HepG2 (cell line): ENCODE data around the gene AGRN. TPM values are rescaled to one million over a fixed set of nuclear protein-coding genes. Genes with fewer than 3 reads are reported as not detected.
A peak's percentile ranks its signal among the peaks of the same experiment; 100 is the strongest.

ENCODE experiments used
- ATAC-seq: fragments of 200-7000 bp; cut with Tn5 transposase; 3 replicates; pipeline ENCODE4 v1.9.1; 2020; ENCODE audit warnings: mild to moderate bottlenecking, moderate library complexity
- BruUV-seq: library from RNA; stranded (reverse); fragments of 400-500 nt; replicated peaks from 2 replicates; lab custom pipeline; 2021; lab: Mats Ljungman, UMichigan
- CTCF ChIA-PET: fragments of 300-600 bp; formaldehyde crosslinking; extraction: SDS; loops from one replicate; lab custom pipeline; 2021; ENCODE audit warnings: low total read pairs, inconsistent platforms, low intra/inter-chr PET ratio; lab: Yijun Ruan, JAX
- POLR2A ChIA-PET: fragments of 350-600 bp; sonication (Branson Sonifier 250); formaldehyde crosslinking; loops from one replicate; lab custom pipeline; 2020; ENCODE audit warnings: antibody characterized with exemption, inconsistent platforms; lab: Yijun Ruan, JAX
- DNase-seq: peaks from one replicate; pipeline ENCODE4 v3.0.0-alpha.2; 2015; ENCODE audit warnings: low spot score
- FAIRE-seq: peaks from 3 replicates; lab custom pipeline; 2011; peaks lifted over from hg19 to GRCh38; lab: Jason Lieb, UNC
- H2AFZ ChIP-seq: one replicate; pipeline ENCODE4 v1.6.1; 2011; ENCODE audit warnings: low read length, inconsistent platforms
- H3K27ac ChIP-seq: fragments of 300-600 bp; 3 replicates; pipeline ENCODE4 v1.8.0; 2011; ENCODE audit warnings: mixed run types, mild to moderate bottlenecking, mixed read lengths, low read length, inconsistent platforms; ENCODE audit not compliant: insufficient read depth; ENCODE audit errors: extremely low read length
- H3K27me3 ChIP-seq, 2 experiments: fragments of 200-600 bp in 1 of 2; 2 replicates in 1 of 2; 3 replicates in 1 of 2; pipeline versions ENCODE4 v1.6.0 to v1.8.0; 2011; ENCODE audit warnings: low read length in 2 of 2, mild to moderate bottlenecking in 2 of 2, moderate library complexity in 2 of 2, inconsistent platforms in 1 of 2; ENCODE audit not compliant: insufficient read depth in 2 of 2, control insufficient read depth in 1 of 2
- H3K36me3 ChIP-seq, 2 experiments: fragments of 200-600 bp in 1 of 2; replicated peaks in 1 of 2; 2 replicates in 1 of 2; 3 replicates in 1 of 2; pipeline versions ENCODE4 v1.5.1 to v1.8.0; 2011; ENCODE audit warnings: low read length in 2 of 2, inconsistent platforms in 1 of 2; ENCODE audit not compliant: insufficient read depth in 2 of 2, control insufficient read depth in 1 of 2
- H3K4me1 ChIP-seq: 2 replicates; pipeline ENCODE4 v1.5.1; 2012; ENCODE audit warnings: low read length, inconsistent platforms; ENCODE audit not compliant: insufficient read depth
- H3K4me2 ChIP-seq: 2 replicates; pipeline ENCODE4 v1.6.0; 2011; ENCODE audit warnings: low read depth, low read length, inconsistent platforms
- H3K4me3 ChIP-seq, 3 experiments: fragments of 200-600 bp in 1 of 3; sonication (generic), shearing (Covaris generic) in 1 of 3; replicated peaks in 1 of 3; 2 replicates each; pipeline ENCODE4 v1.5.1; 2011 to 2016; ENCODE audit warnings: low read length in 3 of 3, inconsistent platforms in 2 of 3, low read depth in 2 of 3, mild to moderate bottlenecking in 2 of 3, control low read depth in 1 of 3, mixed read lengths in 1 of 3; ENCODE audit not compliant: insufficient read depth in 1 of 3
- H3K79me2 ChIP-seq: one replicate; pipeline ENCODE4 v1.6.1; 2011; ENCODE audit warnings: low read length, inconsistent platforms; ENCODE audit not compliant: insufficient read depth
- H3K9ac ChIP-seq: 2 replicates; pipeline ENCODE4 v1.6.0; 2011; ENCODE audit warnings: mild to moderate bottlenecking, low read depth, low read length, inconsistent platforms; ENCODE audit not compliant: insufficient read depth
- H3K9me3 ChIP-seq: 2 replicates; pipeline ENCODE4 v1.5.1; 2012; ENCODE audit warnings: mild to moderate bottlenecking, low read length
- H4K20me1 ChIP-seq: 2 replicates; pipeline ENCODE4 v1.6.0; 2011; ENCODE audit warnings: inconsistent platforms, mild to moderate bottlenecking, low read length, moderate library complexity; ENCODE audit not compliant: insufficient read depth
- AGO2 ChIP-seq: fragments of 200-400 bp; formaldehyde crosslinking; optimal IDR thresholded peaks from 2 replicates; pipeline ENCODE3; 2017; ENCODE audit warnings: mild to moderate bottlenecking, low read depth, low read length, moderate library complexity
- ATM ChIP-seq: fragments of 450-650 bp; IDR thresholded peaks from 2 replicates; pipeline ENCODE4 v1.7.1; 2017; ENCODE audit warnings: mild to moderate bottlenecking, borderline replicate concordance
- BRD4 ChIP-seq: sonication (generic); formaldehyde crosslinking; IDR thresholded peaks from 2 replicates; pipeline ENCODE4 v1.4.0; 2020; ENCODE audit warnings: missing genetic modification reagents
- EEA1 ChIP-seq: sonication (generic); formaldehyde crosslinking; IDR thresholded peaks from 2 replicates; pipeline ENCODE4 v1.5.1; 2020; ENCODE audit warnings: mild to moderate bottlenecking, missing genetic modification reagents, borderline replicate concordance
- PAF1 ChIP-seq: IDR thresholded peaks from 2 replicates; pipeline ENCODE4 v1.6.1; 2016; ENCODE audit warnings: missing genetic modification reagents, missing compliant biosample characterization
- ZNF326 ChIP-seq: sonication (generic); formaldehyde crosslinking; IDR thresholded peaks from 2 replicates; pipeline ENCODE4 v1.4.0; 2020; ENCODE audit warnings: missing genetic modification reagents, borderline replicate concordance
- ZNF691 ChIP-seq: sonication (generic); formaldehyde crosslinking; IDR thresholded peaks from 2 replicates; pipeline ENCODE4 v1.4.0; 2020; ENCODE audit warnings: missing genetic modification reagents, low read depth, mild to moderate bottlenecking, borderline replicate concordance
- ZSCAN25 ChIP-seq: sonication (generic); formaldehyde crosslinking; IDR thresholded peaks from 2 replicates; pipeline ENCODE4 v1.8.0; 2022; ENCODE audit warnings: mild to moderate bottlenecking, missing genetic modification reagents
- WGBS: methylation state at CpG from one replicate; pipeline ENCODE4 v1.1.6; 2017; ENCODE audit warnings: low lambda C conversion rate; 5-methylcytosine and 5-hydroxymethylcytosine counted together
- in situ Hi-C: cut with HindIII; loops from 2 replicates; pipeline ENCODE4 v1.10.0; 2017; ENCODE audit warnings: low pct_unique_long_range_greater_than_20kb; ENCODE audit not compliant: extremely low pct_ligation_motif_present
- intact Hi-C: fragments of 100-400 bp; cut with micrococcal nuclease; formaldehyde crosslinking; loops from one replicate; pipeline ENCODE4 v1.10.0; 2022; ENCODE audit not compliant: unreplicated experiment
- polyA plus RNA-seq, 8 experiments: library from polyadenylated mRNA; depleted of rRNA in 3 of 8; stranded (reverse) in 7 of 8; unstranded in 1 of 8; fragments of >200 nt; fragmentation: Illumina TruSeq in 4 of 8; extraction: Trizol in 4 of 8; gene quantifications; 2 replicates each; pipeline versions ENCODE4 v1.2.1 to v1.2.3, GENCODE V29; 2011 to 2016; ENCODE audit warnings: low read depth in 4 of 8, missing spikeins in 1 of 8, mixed read lengths in 1 of 8; ENCODE audit not compliant: insufficient read depth in 1 of 8
- total RNA-seq, 5 experiments: library from RNA; depleted of rRNA; stranded (reverse); fragments of >200 nt; fragmentation: Illumina TruSeq; extraction: Trizol; gene quantifications; 2 replicates each; pipeline ENCODE4 v1.2.3, GENCODE V29; 2016; ENCODE audit warnings: low read depth in 1 of 5
- TF ChIP-seq, protein P1 (sequence below), 2 experiments: sonication (generic) in 1 of 2; formaldehyde crosslinking in 1 of 2; IDR thresholded peaks; 2 replicates each; pipeline versions ENCODE4 v1.6.1 to v1.9.0; 2014 to 2022; ENCODE audit warnings: antibody characterized with exemption in 1 of 2, borderline replicate concordance in 1 of 2, inconsistent platforms in 1 of 2, low read depth in 1 of 2, missing genetic modification reagents in 1 of 2

The AGRN gene
- total and polyA plus RNA-seq, 2 of the 13 experiments (the other 11 are each of a cell fraction or from before 2014, with no cell fraction given), result 29.8 to 65.2 TPM

- Histone ChIP-seq H3K4me1 (peaks cover 52% of the 10 kb centered on the region), H3K27me3 (no peaks in the 10 kb centered on the region), H3K9ac (no peak overlapping the region), H3K36me3 (no peaks in the 10 kb centered on the region), H3K4me3 (no peak overlapping the region; a peak in 1 of 6 replicates), H3K27ac (no peak overlapping the region), H2AFZ (no peak overlapping the region), H4K20me1 (no peaks in the 10 kb centered on the region), H3K9me3 (no peaks in the 10 kb centered on the region), H3K79me2 (no peaks in the 10 kb centered on the region), H3K4me2 (no peak overlapping the region)
- ChIA-PET CTCF (no interaction called here), POLR2A (no interaction called here)
- no peak for ATAC-seq
- FAIRE-seq, result no peak
- WGBS, result 84% methylated on average over 14 of the region's 18 CpGs
- no TSS peak for BruUV-seq
- intact Hi-C loops (no loop called here), in situ Hi-C loops (no loop called here)
- DNase-seq, result no peak
- TF ChIP-seq AGO2 (peak; percentile 30), ZNF691 (no peak)
These were observed 41.9 kb downstream of the AGRN start for GRCh38 chr1:1061682-1062345.

- H3K36me3 ChIP-seq, result no peaks in the 10 kb centered on the region
- intact Hi-C loops (no loop called here), in situ Hi-C loops (no loop called here)
- POLR2A ChIA-PET, result no interaction called here
- no peaks in the 10 kb centered on the region for H3K9me3 ChIP-seq
- no TSS peak for BruUV-seq
- CTCF ChIA-PET, result no interaction called here
- no peaks in the 10 kb centered on the region for H3K79me2 ChIP-seq
- 76% methylated on average over 9 of the region's 29 CpGs for WGBS
- no peak overlapping the region for H2AFZ ChIP-seq
- ATAC-seq (no peak), FAIRE-seq (no peak), DNase-seq (no peak)
- H3K27ac ChIP-seq, result no peak overlapping the region
- peak overlapping the region; percentile 93; the same call in 1 of the 2 replicates for H3K4me2 ChIP-seq
- H3K4me3 ChIP-seq, result peak overlapping the region in 1 of 3 experiments; percentile 70; a peak in 1 of 6 replicates
- no peak overlapping the region for H3K9ac ChIP-seq
- peaks cover 49% of the 10 kb centered on the region for H3K4me1 ChIP-seq
- no peaks in the 10 kb centered on the region for H3K27me3 ChIP-seq
- no peaks in the 10 kb centered on the region for H4K20me1 ChIP-seq
- TF ChIP-seq, protein P1, sequence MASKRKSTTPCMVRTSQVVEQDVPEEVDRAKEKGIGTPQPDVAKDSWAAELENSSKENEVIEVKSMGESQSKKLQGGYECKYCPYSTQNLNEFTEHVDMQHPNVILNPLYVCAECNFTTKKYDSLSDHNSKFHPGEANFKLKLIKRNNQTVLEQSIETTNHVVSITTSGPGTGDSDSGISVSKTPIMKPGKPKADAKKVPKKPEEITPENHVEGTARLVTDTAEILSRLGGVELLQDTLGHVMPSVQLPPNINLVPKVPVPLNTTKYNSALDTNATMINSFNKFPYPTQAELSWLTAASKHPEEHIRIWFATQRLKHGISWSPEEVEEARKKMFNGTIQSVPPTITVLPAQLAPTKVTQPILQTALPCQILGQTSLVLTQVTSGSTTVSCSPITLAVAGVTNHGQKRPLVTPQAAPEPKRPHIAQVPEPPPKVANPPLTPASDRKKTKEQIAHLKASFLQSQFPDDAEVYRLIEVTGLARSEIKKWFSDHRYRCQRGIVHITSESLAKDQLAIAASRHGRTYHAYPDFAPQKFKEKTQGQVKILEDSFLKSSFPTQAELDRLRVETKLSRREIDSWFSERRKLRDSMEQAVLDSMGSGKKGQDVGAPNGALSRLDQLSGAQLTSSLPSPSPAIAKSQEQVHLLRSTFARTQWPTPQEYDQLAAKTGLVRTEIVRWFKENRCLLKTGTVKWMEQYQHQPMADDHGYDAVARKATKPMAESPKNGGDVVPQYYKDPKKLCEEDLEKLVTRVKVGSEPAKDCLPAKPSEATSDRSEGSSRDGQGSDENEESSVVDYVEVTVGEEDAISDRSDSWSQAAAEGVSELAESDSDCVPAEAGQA (IDR thresholded peaks at IDR 0.05; ENCODE audit: low read depth), result no peak
- TF ChIP-seq, protein P1 (CRISPR knock-in tag; IDR thresholded peaks at IDR 0.05; ENCODE audit: borderline replicate concordance), result no peak
- TF ChIP-seq EEA1 (CRISPR knock-in tag) (no peak), ZSCAN25 (no peak), ZNF326 (CRISPR knock-in tag) (no peak), ATM (no peak), BRD4 (no peak), PAF1 (CRISPR knock-in tag) (no peak)
These were observed 42.6 kb downstream of the AGRN start for GRCh38 chr1:1062348-1063163.
